NB4 (cell line): Measurements from ENCODE around the gene SYVN1.

Source experiments
- MYC ChIP-seq: IDR thresholded peaks from 2 replicates; pipeline ENCODE4 v1.6.1; 2011; ENCODE audit warnings: low read depth, low read length
- POLR2A ChIP-seq: IDR thresholded peaks from 2 replicates; pipeline ENCODE4 v1.6.1; 2011; ENCODE audit warnings: mild to moderate bottlenecking; ENCODE audit not compliant: insufficient read length; ENCODE audit errors: extremely low read depth
- TF ChIP-seq, protein P1 (sequence below): IDR thresholded peaks from one replicate; pipeline ENCODE4 v1.5.1; 2012; ENCODE audit warnings: low read depth, low read length
- TF ChIP-seq, protein P2 (sequence below): IDR thresholded peaks from 2 replicates; pipeline ENCODE4 v1.6.1; 2011; ENCODE audit warnings: low read depth, low read length

DNA sequence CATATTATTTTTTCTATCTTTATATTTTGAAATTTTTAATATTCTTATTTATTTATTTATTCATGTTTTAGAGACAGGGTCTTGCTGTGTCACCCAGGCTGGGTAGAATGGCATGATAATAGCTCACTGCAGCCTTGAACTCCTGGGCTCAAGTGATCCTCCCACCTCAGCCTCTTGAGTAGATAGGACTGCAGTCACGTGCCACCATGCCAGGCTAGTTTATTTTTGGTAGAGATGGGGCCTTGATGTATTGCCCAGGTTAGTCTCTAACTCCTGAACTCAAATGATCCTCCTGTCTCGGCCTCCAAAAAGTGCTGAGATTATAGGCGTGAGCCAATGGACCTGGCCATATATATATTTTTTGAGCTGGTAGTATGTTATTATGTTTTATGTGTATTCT, 33.3 kb upstream of the SYVN1 start:
- TF ChIP-seq, protein P1, sequence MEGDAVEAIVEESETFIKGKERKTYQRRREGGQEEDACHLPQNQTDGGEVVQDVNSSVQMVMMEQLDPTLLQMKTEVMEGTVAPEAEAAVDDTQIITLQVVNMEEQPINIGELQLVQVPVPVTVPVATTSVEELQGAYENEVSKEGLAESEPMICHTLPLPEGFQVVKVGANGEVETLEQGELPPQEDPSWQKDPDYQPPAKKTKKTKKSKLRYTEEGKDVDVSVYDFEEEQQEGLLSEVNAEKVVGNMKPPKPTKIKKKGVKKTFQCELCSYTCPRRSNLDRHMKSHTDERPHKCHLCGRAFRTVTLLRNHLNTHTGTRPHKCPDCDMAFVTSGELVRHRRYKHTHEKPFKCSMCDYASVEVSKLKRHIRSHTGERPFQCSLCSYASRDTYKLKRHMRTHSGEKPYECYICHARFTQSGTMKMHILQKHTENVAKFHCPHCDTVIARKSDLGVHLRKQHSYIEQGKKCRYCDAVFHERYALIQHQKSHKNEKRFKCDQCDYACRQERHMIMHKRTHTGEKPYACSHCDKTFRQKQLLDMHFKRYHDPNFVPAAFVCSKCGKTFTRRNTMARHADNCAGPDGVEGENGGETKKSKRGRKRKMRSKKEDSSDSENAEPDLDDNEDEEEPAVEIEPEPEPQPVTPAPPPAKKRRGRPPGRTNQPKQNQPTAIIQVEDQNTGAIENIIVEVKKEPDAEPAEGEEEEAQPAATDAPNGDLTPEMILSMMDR, result no peak
- TF ChIP-seq POLR2A (no peak), MYC (no peak)
- TF ChIP-seq, protein P2, sequence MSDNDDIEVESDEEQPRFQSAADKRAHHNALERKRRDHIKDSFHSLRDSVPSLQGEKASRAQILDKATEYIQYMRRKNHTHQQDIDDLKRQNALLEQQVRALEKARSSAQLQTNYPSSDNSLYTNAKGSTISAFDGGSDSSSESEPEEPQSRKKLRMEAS, result no peak
